Prostate gland (tissue), 2 donors: ENCODE results near the gene GALNTL6.

ENCODE experiments used
- POLR2A ChIP-seq: fragments of 450-650 bp; IDR thresholded peaks from one replicate; pipeline ENCODE4 v1.6.1; 2016; ENCODE audit warnings: antibody characterized with exemption, mild to moderate bottlenecking
- POLR2AphosphoS5 ChIP-seq: sonication (generic); formaldehyde crosslinking; IDR thresholded peaks from one replicate; pipeline ENCODE4 v1.6.1; 2017; ENCODE audit warnings: antibody characterized with exemption
- TF ChIP-seq, protein P1 (sequence below), 4 experiments: fragments of 200-600 bp in 2 of 4; fragments of 450-650 bp in 2 of 4; sonication (generic) in 2 of 4; IDR thresholded peaks; 1 replicate in 3 of 4; 2 replicates in 1 of 4; pipeline ENCODE4 v1.5.1; 2016 to 2019; ENCODE audit warnings: antibody characterized with exemption in 4 of 4, mild to moderate bottlenecking in 2 of 4, moderate library complexity in 2 of 4

DNA sequence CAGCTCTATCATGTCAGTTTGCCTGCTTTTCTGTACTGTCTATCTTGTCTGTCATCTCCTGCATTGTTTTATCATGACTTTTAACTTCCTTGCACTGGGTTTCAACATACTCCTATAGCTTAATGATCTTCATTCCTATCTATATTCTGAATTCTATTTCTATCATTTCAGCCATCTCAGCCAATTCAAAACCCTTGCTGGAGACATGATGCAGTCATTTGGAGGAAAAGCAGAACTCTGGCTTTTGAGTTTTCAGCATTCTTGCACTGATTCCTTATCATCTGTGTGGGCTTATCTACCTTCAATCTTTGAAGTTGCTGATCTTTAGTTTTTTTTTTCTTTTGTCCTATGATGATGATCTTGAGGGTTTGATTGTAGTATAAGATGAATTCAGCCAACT, 861.6 kb downstream of the GALNTL6 start:
- TF ChIP-seq POLR2A (no peak), POLR2AphosphoS5 (no peak)
- TF ChIP-seq, protein P1, sequence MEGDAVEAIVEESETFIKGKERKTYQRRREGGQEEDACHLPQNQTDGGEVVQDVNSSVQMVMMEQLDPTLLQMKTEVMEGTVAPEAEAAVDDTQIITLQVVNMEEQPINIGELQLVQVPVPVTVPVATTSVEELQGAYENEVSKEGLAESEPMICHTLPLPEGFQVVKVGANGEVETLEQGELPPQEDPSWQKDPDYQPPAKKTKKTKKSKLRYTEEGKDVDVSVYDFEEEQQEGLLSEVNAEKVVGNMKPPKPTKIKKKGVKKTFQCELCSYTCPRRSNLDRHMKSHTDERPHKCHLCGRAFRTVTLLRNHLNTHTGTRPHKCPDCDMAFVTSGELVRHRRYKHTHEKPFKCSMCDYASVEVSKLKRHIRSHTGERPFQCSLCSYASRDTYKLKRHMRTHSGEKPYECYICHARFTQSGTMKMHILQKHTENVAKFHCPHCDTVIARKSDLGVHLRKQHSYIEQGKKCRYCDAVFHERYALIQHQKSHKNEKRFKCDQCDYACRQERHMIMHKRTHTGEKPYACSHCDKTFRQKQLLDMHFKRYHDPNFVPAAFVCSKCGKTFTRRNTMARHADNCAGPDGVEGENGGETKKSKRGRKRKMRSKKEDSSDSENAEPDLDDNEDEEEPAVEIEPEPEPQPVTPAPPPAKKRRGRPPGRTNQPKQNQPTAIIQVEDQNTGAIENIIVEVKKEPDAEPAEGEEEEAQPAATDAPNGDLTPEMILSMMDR (IDR thresholded peaks at IDR 0.05) = no peak
